HAP-1 (cell line): ENCODE measurements around the gene ANKRD22.

Experiments
- DNase-seq, 2 experiments: peaks; one replicate each; pipeline ENCODE4 v3.0.0-alpha.2; 2016 to 2020; ENCODE audit warnings: low spot score in 2 of 2
- H3K27me3 ChIP-seq: fragments of 250-450 bp; sonication (Bioruptor Pico); 2 replicates; pipeline ENCODE4 v1.5.1; 2020; ENCODE audit warnings: low read depth, mild to moderate bottlenecking, moderate library complexity
- H3K36me3 ChIP-seq: fragments of 250-450 bp; sonication (Bioruptor Pico); replicated peaks from 2 replicates; pipeline ENCODE4 v1.5.1; 2020; ENCODE audit warnings: mild to moderate bottlenecking
- H3K4me1 ChIP-seq: fragments of 250-450 bp; sonication (Bioruptor Pico); 2 replicates; pipeline ENCODE4 v1.5.1; 2020; ENCODE audit warnings: mild to moderate bottlenecking
- H3K4me3 ChIP-seq: fragments of 250-450 bp; sonication (Bioruptor Pico); 2 replicates; pipeline ENCODE4 v1.5.1; 2020; ENCODE audit warnings: mild to moderate bottlenecking, moderate library complexity
- H3K9me3 ChIP-seq: fragments of 250-450 bp; sonication (Bioruptor Pico); 2 replicates; pipeline ENCODE4 v1.5.1; 2020; ENCODE audit warnings: mild to moderate bottlenecking, moderate library complexity
- in situ Hi-C: fragments of 300-500 bp; cut with MboI; formaldehyde crosslinking; loops from 3 replicates; pipeline ENCODE4 v1.14.3; 2020; ENCODE audit warnings: low sequenced_read_pairs, inconsistent platforms, mixed read lengths

Gene ANKRD22

GRCh38 chr10:88861036-88861435, 9.4 kb upstream of the ANKRD22 start:
- no peak overlapping the region for H3K4me3 ChIP-seq
- in situ Hi-C loops: no loop called here
- DNase-seq: no peak

DNA sequence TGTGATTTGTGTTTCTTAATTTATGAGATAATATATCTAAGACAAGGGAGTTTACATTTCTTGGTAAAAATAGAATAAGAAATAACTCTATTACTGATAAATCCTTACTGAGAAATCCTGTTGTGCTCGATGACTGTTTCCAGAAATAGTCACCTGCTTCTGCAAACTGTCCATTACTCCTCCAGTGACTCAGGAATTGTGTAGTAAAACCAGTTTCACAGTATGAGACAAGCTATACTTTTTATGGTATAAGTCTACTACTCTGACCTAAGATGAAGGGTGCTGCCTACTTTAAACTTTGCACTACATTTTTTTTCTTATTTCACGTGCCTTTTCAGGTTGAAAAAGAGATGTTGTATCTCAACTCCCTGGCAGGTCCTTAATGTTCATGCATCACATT, 6.8 kb upstream of the ANKRD22 start:
- no peaks in the 10 kb centered on the region for H3K36me3 ChIP-seq
- H3K27me3 ChIP-seq: no peaks in the 10 kb centered on the region; the same call in 1 of the 2 replicates
- in situ Hi-C loops: no loop called here
- H3K9me3 ChIP-seq: no peaks in the 10 kb centered on the region
- no peak for DNase-seq
- peaks cover 15% of the 10 kb centered on the region for H3K4me1 ChIP-seq
- H3K4me3 ChIP-seq: no peak overlapping the region

More at GRCh38 chr10:88861036-88861435, 9.4 kb upstream of the ANKRD22 start:
- Histone ChIP-seq H3K36me3 (no peaks in the 10 kb centered on the region), H3K27me3 (no peaks in the 10 kb centered on the region; the same call in 1 of the 2 replicates), H3K9me3 (no peaks in the 10 kb centered on the region), H3K4me1 (peaks cover 15% of the 10 kb centered on the region)

DNA sequence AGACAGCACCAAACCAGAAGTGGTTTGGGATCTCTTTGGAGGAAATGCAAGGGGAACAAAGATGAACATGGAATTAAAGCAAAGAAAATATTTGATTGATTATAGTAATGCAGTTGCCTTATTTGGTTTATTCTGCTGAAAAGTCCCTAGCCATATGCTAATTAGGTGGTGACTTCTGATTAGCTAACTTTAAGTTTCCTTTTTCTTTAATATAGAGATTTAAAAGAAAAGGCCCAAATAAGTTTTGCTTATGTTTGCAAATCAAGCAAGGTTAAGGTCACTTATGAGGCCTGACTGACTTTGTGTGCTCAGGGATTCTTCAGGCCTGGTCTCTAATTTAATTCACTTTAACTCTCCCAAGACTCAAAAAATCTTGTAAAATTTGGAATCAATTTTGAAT, 6.2 kb upstream of the ANKRD22 start:
- Histone ChIP-seq H3K4me1 (peaks cover 15% of the 10 kb centered on the region), H3K9me3 (no peaks in the 10 kb centered on the region), H3K4me3 (no peak overlapping the region), H3K36me3 (no peaks in the 10 kb centered on the region), H3K27me3 (no peaks in the 10 kb centered on the region; the same call in 1 of the 2 replicates)
- in situ Hi-C loops: no loop called here
- no peak for DNase-seq

DNA sequence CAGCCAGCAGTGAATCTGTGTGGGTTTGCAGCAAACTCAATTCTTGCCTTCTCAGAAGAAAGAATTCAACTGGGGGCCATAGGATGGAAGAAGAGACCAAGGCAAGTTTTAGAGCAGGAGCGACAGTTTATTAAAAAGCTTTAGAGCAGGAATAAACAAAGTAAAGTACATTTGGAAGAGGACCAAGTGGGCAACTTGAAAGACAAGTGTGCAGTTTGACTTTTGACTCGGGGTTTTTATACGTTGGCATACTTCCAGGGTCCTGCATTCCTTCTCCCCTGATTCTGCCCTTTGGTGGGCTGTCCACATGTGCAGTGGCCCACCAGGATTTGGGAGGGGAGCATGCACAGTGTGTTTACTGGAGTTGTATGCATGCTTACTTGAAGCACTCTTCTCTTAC, 3.0 kb upstream of the ANKRD22 start:
- Histone ChIP-seq H3K4me3 (no peak overlapping the region), H3K36me3 (no peaks in the 10 kb centered on the region), H3K4me1 (peaks cover 5% of the 10 kb centered on the region; the same call in 1 of the 2 replicates), H3K27me3 (no peaks in the 10 kb centered on the region), H3K9me3 (no peaks in the 10 kb centered on the region)
- DNase-seq: no peak
- in situ Hi-C loops: no loop called here

GRCh38 chr10:88853155-88853881, 1.7 kb upstream of the ANKRD22 start:
- Histone ChIP-seq H3K4me3 (no peak overlapping the region), H3K9me3 (no peaks in the 10 kb centered on the region), H3K36me3 (no peaks in the 10 kb centered on the region), H3K27me3 (no peaks in the 10 kb centered on the region), H3K4me1 (no peaks in the 10 kb centered on the region)
- in situ Hi-C loops: no loop called here
- no peak for DNase-seq

GRCh38 chr10:88852327-88852726, 683 bp upstream of the ANKRD22 start:
- H3K4me1 ChIP-seq: no peaks in the 10 kb centered on the region
- no peak overlapping the region for H3K4me3 ChIP-seq
- in situ Hi-C loops: no loop called here
- H3K9me3 ChIP-seq: no peaks in the 10 kb centered on the region
- H3K36me3 ChIP-seq: no peaks in the 10 kb centered on the region
- DNase-seq: no peak
- no peaks in the 10 kb centered on the region for H3K27me3 ChIP-seq

DNA sequence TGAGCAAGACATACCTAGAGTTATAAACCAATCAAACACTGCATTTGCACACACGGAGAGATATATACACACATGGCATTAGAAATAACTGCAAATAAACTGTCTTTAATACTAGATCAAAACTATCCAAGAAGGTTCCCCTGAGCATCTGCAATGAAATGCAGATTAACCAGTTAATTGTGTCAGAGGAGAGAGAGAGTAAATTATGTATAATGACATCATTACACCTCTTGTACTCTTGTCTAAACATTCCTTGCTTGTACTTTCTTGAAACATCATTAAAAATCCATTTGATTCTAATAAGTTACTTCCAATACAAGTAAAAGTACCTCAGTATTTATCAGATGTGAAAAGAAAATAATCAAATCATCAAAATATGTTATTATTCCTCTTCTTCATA, 932 bp downstream of the ANKRD22 start:
- no peak overlapping the region for H3K4me3 ChIP-seq
- no peaks in the 10 kb centered on the region for H3K27me3 ChIP-seq
- H3K4me1 ChIP-seq: no peaks in the 10 kb centered on the region
- no peaks in the 10 kb centered on the region for H3K9me3 ChIP-seq
- no peak for DNase-seq
- in situ Hi-C loops: no loop called here
- H3K36me3 ChIP-seq: no peaks in the 10 kb centered on the region

DNA sequence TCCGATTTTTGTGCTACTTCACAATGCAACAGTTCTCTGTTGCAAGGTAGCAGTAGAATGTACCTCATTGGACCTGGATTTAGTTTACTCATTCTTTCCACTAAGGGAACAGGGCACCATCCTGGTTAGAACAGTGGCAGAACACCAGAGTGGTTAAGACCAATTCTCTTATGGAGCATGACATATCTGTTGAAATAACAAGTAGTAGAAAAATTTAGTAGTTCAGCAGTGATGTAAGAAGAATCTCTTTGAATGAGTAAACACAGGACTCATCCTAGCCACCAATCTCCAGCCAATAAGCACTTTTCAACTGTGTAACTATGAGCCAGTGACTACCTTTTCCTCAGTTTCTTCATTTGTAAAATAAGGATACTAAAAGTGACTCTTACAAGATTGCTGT, 2.4 kb downstream of the ANKRD22 start:
- Histone ChIP-seq H3K36me3 (no peaks in the 10 kb centered on the region), H3K9me3 (no peaks in the 10 kb centered on the region), H3K4me3 (no peak overlapping the region), H3K4me1 (no peaks in the 10 kb centered on the region), H3K27me3 (no peaks in the 10 kb centered on the region)
- DNase-seq: no peak
- in situ Hi-C loops: no loop called here

GRCh38 chr10:88848499-88848898, 3.1 kb downstream of the ANKRD22 start:
- in situ Hi-C loops: no loop called here
- H3K4me3 ChIP-seq: no peak overlapping the region
- no peaks in the 10 kb centered on the region for H3K9me3 ChIP-seq
- H3K4me1 ChIP-seq: no peaks in the 10 kb centered on the region
- no peaks in the 10 kb centered on the region for H3K36me3 ChIP-seq
- no peak for DNase-seq
- no peaks in the 10 kb centered on the region for H3K27me3 ChIP-seq

- in situ Hi-C loops: no loop called here
These were observed 8.5 kb downstream of the ANKRD22 start for GRCh38 chr10:88843171-88843570.

DNA sequence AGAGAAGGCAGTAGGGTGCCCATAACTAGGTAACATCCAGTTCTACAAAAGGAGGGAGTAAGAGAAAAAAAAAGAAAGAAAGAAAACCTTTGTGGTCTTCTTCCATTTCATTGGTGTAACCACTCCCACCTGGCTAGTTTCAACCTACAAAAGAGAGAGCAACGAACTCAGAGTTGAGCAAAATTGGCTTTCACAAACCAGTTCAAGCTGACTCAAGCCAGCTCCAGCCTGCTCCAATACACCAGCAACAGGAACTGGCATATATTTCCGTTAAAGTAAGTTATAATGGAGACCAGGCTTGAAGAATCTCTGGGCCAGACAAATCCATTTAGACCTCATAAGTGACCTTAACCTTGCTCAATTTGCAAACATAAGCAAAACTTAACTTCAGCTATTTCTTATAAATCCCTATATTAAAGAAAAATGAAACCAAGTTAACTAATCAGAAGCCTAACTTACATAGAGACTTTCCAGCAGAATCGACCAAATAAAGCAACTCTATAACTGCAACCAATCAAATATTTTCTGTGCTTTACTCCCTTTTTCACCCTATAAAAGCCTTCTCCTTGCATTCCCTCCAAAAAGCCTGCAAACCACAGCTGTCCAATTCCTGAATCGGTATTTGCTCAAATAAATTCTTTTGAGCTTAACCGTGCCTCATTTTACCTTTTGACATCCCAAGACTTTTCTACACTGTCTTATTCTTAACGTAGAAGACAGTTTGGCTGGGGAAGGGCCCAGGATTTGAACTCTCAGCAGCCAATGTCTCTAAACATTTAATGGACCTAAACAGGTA, 10.1 kb downstream of the ANKRD22 start:
- no peak for DNase-seq
- in situ Hi-C loops: no loop called here
- Histone ChIP-seq H3K9me3 (no peaks in the 10 kb centered on the region), H3K27me3 (no peaks in the 10 kb centered on the region), H3K36me3 (no peaks in the 10 kb centered on the region), H3K4me3 (no peak overlapping the region), H3K4me1 (no peaks in the 10 kb centered on the region)

More at GRCh38 chr10:88843171-88843570, 8.5 kb downstream of the ANKRD22 start:
- no peaks in the 10 kb centered on the region for H3K9me3 ChIP-seq
- no peak overlapping the region for H3K4me3 ChIP-seq
- no peaks in the 10 kb centered on the region for H3K27me3 ChIP-seq
- no peaks in the 10 kb centered on the region for H3K36me3 ChIP-seq
- no peak for DNase-seq
- H3K4me1 ChIP-seq: no peaks in the 10 kb centered on the region

DNA sequence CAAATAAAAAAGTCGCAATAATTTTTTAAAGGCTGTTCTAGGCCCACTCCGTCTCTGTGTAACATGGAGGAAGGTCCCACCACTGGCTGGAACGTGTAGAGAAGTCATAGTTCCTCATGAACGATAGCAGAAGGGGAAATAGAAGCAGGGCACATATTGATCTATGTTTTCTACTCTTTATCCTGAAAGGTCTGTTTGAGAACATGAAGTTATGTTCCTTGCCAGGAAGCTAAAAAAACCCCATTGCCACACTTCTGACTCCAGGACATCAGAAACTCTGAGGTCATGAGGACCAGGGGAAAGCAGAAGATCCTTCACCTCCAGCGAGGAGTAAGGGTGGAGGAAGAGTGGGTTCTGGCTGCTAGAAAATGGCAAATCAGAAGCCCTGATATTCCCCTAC, 10.8 kb downstream of the ANKRD22 start:
- H3K4me3 ChIP-seq: no peak overlapping the region
- H3K36me3 ChIP-seq: no peaks in the 10 kb centered on the region
- DNase-seq: no peak
- in situ Hi-C loops: no loop called here
- no peaks in the 10 kb centered on the region for H3K27me3 ChIP-seq
- H3K9me3 ChIP-seq: no peaks in the 10 kb centered on the region
- no peaks in the 10 kb centered on the region for H3K4me1 ChIP-seq

GRCh38 chr10:88840104-88840503, 11.5 kb downstream of the ANKRD22 start:
- in situ Hi-C loops: no loop called here
- DNase-seq: no peak
- Histone ChIP-seq H3K9me3 (no peaks in the 10 kb centered on the region), H3K36me3 (no peaks in the 10 kb centered on the region), H3K4me1 (no peaks in the 10 kb centered on the region), H3K27me3 (no peaks in the 10 kb centered on the region), H3K4me3 (no peak overlapping the region)

- H3K4me1 ChIP-seq: no peaks in the 10 kb centered on the region
- H3K9me3 ChIP-seq: no peaks in the 10 kb centered on the region
- no peak overlapping the region for H3K4me3 ChIP-seq
- DNase-seq: no peak
- in situ Hi-C loops: loop anchor here (5.0 to 10.0 kb wide), 2 partner anchors 98 to 386 kb away; no protein-coding TSS in a partner anchor
- no peaks in the 10 kb centered on the region for H3K36me3 ChIP-seq
- H3K27me3 ChIP-seq: no peaks in the 10 kb centered on the region
These were observed 12.8 kb downstream of the ANKRD22 start for GRCh38 chr10:88838766-88839350.
